HCT116 (cell line): ENCODE data around the gene UVSSA.

Experiments
- EZH2 ChIP-seq: fragments of 200-600 bp; sonication (generic); IDR thresholded peaks from 2 replicates; pipeline ENCODE4 v1.6.1; 2017; ENCODE audit warnings: antibody characterized with exemption, mixed run types
- EZH2phosphoT487 ChIP-seq: fragments of 200-600 bp; IDR thresholded peaks from 2 replicates; pipeline ENCODE4 v1.6.1; 2018; ENCODE audit warnings: antibody characterized with exemption, borderline replicate concordance
- SP1 ChIP-seq: IDR thresholded peaks from 2 replicates; pipeline ENCODE4 v1.6.1; 2012; ENCODE audit warnings: low read depth
- TCF7L2 ChIP-seq: IDR thresholded peaks from 2 replicates; pipeline ENCODE4 v1.7.0; 2011; ENCODE audit warnings: borderline replicate concordance, inconsistent platforms; ENCODE audit not compliant: insufficient read depth, insufficient read length; ENCODE audit errors: extremely low read depth
- ZNF274 ChIP-seq: fragments of 200-500 bp; sonication (Bioruptor generic); IDR thresholded peaks from 2 replicates; pipeline ENCODE4 v1.6.1; 2014; ENCODE audit warnings: mild to moderate bottlenecking, low read depth, low read length, inconsistent platforms
- TF ChIP-seq, protein P1 (sequence below): IDR thresholded peaks from 2 replicates; pipeline ENCODE4 v1.6.1; 2012; ENCODE audit warnings: low read depth

DNA sequence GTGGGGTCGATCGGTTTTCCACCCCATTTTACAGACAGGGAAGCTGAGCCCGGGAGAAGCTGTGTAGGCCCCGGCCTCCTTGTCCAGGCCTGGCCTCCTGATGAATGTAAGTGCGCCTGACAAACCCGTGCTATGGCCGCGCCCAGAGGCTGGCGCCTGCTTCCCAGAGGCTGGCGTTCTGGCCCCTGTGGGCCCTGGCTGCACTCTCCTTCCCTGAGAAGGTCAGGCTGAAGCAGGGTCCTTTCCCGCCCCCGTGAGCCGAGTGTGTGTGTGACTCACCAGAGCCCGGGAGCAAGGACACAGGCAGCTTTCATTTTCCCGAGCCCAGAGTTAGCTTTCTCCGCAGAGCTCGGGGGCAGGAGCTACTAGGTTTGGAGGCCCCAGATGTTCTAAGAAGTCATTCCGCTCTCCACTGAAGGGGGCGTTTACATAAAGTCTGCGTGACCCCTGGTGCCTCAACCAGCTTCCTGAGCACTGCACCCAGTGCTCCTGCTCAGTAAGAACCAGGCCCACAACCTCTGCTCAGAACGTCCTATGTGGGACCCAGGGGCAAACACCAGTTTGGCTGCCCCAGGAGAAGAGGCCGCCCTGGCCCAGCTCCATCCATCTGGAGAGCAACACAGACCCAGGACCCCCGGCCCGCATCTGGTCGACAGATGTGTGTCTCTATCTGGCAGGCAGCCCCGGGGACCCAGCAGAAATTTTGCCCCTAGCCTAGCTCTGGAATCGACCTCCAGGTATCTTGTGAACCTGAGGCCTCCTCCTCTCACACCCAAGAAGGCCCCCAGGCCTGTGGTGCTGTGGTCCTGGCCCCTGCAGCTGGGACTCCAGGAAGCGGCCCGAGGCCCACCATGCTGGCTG is 13.6 kb downstream of the UVSSA start:
- TF ChIP-seq TCF7L2, result no peak
- TF ChIP-seq ZNF274, result no peak
- TF ChIP-seq SP1, result no peak
- no peak for TF ChIP-seq EZH2phosphoT487
- TF ChIP-seq, protein P1, sequence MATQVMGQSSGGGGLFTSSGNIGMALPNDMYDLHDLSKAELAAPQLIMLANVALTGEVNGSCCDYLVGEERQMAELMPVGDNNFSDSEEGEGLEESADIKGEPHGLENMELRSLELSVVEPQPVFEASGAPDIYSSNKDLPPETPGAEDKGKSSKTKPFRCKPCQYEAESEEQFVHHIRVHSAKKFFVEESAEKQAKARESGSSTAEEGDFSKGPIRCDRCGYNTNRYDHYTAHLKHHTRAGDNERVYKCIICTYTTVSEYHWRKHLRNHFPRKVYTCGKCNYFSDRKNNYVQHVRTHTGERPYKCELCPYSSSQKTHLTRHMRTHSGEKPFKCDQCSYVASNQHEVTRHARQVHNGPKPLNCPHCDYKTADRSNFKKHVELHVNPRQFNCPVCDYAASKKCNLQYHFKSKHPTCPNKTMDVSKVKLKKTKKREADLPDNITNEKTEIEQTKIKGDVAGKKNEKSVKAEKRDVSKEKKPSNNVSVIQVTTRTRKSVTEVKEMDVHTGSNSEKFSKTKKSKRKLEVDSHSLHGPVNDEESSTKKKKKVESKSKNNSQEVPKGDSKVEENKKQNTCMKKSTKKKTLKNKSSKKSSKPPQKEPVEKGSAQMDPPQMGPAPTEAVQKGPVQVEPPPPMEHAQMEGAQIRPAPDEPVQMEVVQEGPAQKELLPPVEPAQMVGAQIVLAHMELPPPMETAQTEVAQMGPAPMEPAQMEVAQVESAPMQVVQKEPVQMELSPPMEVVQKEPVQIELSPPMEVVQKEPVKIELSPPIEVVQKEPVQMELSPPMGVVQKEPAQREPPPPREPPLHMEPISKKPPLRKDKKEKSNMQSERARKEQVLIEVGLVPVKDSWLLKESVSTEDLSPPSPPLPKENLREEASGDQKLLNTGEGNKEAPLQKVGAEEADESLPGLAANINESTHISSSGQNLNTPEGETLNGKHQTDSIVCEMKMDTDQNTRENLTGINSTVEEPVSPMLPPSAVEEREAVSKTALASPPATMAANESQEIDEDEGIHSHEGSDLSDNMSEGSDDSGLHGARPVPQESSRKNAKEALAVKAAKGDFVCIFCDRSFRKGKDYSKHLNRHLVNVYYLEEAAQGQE, result no peak
- TF ChIP-seq EZH2, result no peak
